Lung (tissue), 12 donors: ENCODE results near the gene C11orf86. TPM values are rescaled to one million over a fixed set of nuclear protein-coding genes. Genes with fewer than 3 reads are reported as not detected.
A peak's percentile ranks its signal among the peaks of the same experiment; 100 is the strongest.

Experiments used
- ATAC-seq: fragments of 200-7000 bp; cut with Tn5 transposase; one replicate; pipeline ENCODE4 v1.9.1; 2020; ENCODE audit warnings: moderate number of reproducible peaks; ENCODE audit not compliant: insufficient read depth, low FRiP score
- DNase-seq, 3 donors: peaks; one replicate each; pipeline ENCODE4 v3.0.0-alpha.2; 2013 to 2017
- H3K27ac ChIP-seq, 2 donors: one replicate each; pipeline ENCODE4 v1.5.1; 2013; ENCODE audit warnings: mild to moderate bottlenecking in 2 of 2, moderate library complexity in 2 of 2, control low read depth in 1 of 2, inconsistent platforms in 1 of 2, low read depth in 1 of 2, low read length in 1 of 2
- H3K27me3 ChIP-seq, 3 donors: one replicate each; pipeline ENCODE4 v1.5.1; 2013; ENCODE audit warnings: low read length in 2 of 3; ENCODE audit not compliant: control insufficient read depth in 3 of 3, insufficient read depth in 3 of 3
- H3K36me3 ChIP-seq, 4 donors: one replicate each; pipeline ENCODE4 v1.5.1; 2013; ENCODE audit warnings: low read length in 4 of 4, mild to moderate bottlenecking in 1 of 4, moderate library complexity in 1 of 4; ENCODE audit not compliant: control insufficient read depth in 4 of 4, insufficient read depth in 4 of 4
- H3K4me1 ChIP-seq, 5 donors: one replicate each; pipeline ENCODE4 v1.5.1; 2013; ENCODE audit warnings: low read length in 5 of 5, mild to moderate bottlenecking in 2 of 5, moderate library complexity in 1 of 5; ENCODE audit not compliant: control insufficient read depth in 5 of 5, insufficient read depth in 5 of 5
- H3K4me3 ChIP-seq: one replicate; pipeline ENCODE4 v1.5.1; 2013; ENCODE audit warnings: mild to moderate bottlenecking, control low read depth, moderate library complexity
- H3K9ac ChIP-seq, 2 donors: one replicate each; pipeline ENCODE4 v1.5.1; 2013; ENCODE audit warnings: low read length in 2 of 2, control low read depth in 1 of 2; ENCODE audit not compliant: insufficient read depth in 1 of 2
- H3K9me3 ChIP-seq, 4 donors: one replicate each; pipeline ENCODE4 v1.5.1; 2013; ENCODE audit warnings: low read length in 3 of 4, mild to moderate bottlenecking in 1 of 4, moderate library complexity in 1 of 4; ENCODE audit not compliant: control insufficient read depth in 4 of 4, insufficient read depth in 3 of 4
- WGBS, 2 donors: extraction: QIAGEN DNeasy Blood & Tissue Kit; methylation state at CpG; one replicate each; pipeline ENCODE4 v1.1.7; 2013; 5-methylcytosine and 5-hydroxymethylcytosine counted together
- polyA plus RNA-seq, 2 donors: library from polyadenylated mRNA; stranded (reverse); fragments of 200-250 nt; gene quantifications; one replicate each; pipeline ENCODE4 v1.2.1, GENCODE V29; 2013
- total RNA-seq, 2 donors: library from RNA; depleted of rRNA in 1 of 2; stranded (reverse); fragments of >200 nt in 1 of 2; gene quantifications; one replicate each; pipeline ENCODE4 v1.2.1, GENCODE V29; 2014 to 2021
- TF ChIP-seq, protein P1 (sequence below): IDR thresholded peaks from 2 replicates; pipeline ENCODE4 v1.5.1; 2012; ENCODE audit warnings: mild to moderate bottlenecking; ENCODE audit errors: control extremely low read depth, extremely low read depth
- donor health status: control.
- donor health status: control.
- donor health status: Bipolar disorder and iron deficiency.
- donor health status: healthy.
- donor health status: DM: yes; HTN: yes; CAD: no.

C11orf86 gene
- total and polyA plus RNA-seq, 4 donors, result not detected

DNA sequence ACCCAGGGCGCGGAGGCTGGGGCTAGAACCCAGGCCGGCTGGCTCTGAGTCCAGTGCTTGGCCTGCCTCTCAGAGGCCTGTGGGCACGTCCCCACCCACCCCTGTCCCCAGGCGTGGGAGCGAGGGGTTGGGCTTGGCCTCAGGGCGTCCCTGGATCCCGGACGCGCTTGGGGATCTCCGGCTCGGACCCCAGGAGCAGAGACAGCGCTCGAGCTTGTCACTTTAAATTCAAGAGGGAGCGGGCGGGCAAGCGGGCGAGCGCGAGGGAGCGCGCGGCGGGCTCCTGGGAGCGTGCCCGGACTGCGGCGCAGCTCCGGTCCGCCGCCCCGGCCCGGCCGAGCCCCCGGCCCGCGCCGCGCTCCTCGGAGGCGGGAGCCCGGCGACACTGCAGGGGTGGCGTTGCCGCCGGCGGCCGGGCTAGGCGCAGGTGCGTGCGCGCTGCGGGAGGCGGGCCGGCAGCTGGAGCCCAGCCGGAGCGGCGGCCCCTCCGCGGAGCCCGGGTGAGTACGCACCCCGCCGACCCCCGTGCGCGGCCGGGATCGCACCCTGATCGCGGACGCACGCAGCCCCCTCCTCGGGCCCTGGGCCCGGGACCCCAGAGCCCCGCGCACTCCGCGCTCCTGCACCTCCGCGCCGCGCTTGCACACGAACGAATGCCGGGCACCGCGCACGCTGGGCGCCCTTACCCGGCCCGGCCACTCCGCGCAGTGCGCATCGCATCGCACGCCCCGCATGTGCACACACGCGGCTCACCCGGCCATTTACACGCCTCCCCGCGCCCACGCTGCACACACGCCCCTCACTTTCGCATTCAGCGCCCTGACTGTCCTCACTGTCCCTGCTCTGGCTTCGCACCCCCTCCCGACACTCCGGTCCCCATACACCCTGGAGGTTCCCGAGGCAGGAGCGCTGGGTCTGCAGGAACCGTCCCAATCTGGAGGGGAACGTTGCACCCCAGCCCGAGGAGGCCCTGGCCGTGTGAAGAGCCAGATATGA lies 48.2 kb downstream of the C11orf86 start, which contains the start of gene SYT12:
Gene SYT12 (plus strand): TSS at position 174 of the 996 bp plus-strand sequence. CDS start 7,011 bp downstream, outside the sequence.
- peak; percentile 28 for ATAC-seq
- WGBS, 2 donors, result 2 to 3% methylated on average over 77 to 118 of the region's 118 CpGs
- H3K9ac ChIP-seq, result no peak within 1 kb of the TSS

DNA sequence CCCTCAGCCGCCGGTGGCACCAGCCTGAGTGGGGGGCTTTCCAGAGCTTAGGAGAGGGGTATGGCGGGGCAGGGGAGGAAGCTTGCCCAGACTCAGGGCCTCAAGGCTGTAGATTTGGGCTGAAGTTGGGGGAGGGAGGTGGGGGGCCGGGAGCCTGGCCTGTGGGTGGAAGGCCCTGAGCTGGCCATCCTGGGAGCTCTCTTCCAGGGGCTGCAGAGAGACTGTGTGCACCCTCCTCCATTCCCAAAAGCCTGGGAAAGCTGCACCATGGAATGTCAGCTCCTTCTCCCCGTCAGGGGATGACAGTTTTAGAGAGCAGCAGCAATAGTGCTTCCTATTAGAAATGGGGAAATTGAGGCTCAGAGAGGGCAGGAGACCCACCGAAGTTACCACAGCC lies 48.9 kb downstream of the C11orf86 start:
- peaks cover 0 to 13% (median 5%) of the 10 kb centered on the region in 5 donors for H3K4me1 ChIP-seq
- no peak overlapping the region for H3K27ac ChIP-seq
- H3K27me3 ChIP-seq, result peaks cover 3 to 30% (median 14%) of the 10 kb centered on the region in 3 donors
- 35% methylated on average over 6 of the region's 6 CpGs for WGBS, 2 donors
- ATAC-seq (no peak), DNase-seq (no peak)
- TF ChIP-seq, protein P1, sequence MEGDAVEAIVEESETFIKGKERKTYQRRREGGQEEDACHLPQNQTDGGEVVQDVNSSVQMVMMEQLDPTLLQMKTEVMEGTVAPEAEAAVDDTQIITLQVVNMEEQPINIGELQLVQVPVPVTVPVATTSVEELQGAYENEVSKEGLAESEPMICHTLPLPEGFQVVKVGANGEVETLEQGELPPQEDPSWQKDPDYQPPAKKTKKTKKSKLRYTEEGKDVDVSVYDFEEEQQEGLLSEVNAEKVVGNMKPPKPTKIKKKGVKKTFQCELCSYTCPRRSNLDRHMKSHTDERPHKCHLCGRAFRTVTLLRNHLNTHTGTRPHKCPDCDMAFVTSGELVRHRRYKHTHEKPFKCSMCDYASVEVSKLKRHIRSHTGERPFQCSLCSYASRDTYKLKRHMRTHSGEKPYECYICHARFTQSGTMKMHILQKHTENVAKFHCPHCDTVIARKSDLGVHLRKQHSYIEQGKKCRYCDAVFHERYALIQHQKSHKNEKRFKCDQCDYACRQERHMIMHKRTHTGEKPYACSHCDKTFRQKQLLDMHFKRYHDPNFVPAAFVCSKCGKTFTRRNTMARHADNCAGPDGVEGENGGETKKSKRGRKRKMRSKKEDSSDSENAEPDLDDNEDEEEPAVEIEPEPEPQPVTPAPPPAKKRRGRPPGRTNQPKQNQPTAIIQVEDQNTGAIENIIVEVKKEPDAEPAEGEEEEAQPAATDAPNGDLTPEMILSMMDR, result no peak
- H3K36me3 ChIP-seq, result no peaks in the 10 kb centered on the region
- H3K9me3 ChIP-seq, result peaks cover 0 to 3% (median 0%) of the 10 kb centered on the region in 4 donors
- no peak overlapping the region for H3K9ac ChIP-seq
- H3K4me3 ChIP-seq, result no peak overlapping the region

More for the DNA sequence above, 48.2 kb downstream of the C11orf86 start, which contains the start of gene SYT12:
- Histone ChIP-seq H3K4me1 (peaks cover 0 to 13% (median 5%) of the 10 kb centered on the region in 5 donors), H3K9me3 (peaks cover 0 to 3% (median 0%) of the 10 kb centered on the region in 4 donors), H3K36me3 (no peaks in the 10 kb centered on the region), H3K27ac (no peak within 1 kb of the TSS), H3K27me3 (peaks cover 3 to 30% (median 14%) of the 10 kb centered on the region in 3 donors), H3K4me3 (no peak within 1 kb of the TSS)
- peak in 1 of 3 donors; percentile 25 for DNase-seq
- TF ChIP-seq, protein P1, result no peak

DNA sequence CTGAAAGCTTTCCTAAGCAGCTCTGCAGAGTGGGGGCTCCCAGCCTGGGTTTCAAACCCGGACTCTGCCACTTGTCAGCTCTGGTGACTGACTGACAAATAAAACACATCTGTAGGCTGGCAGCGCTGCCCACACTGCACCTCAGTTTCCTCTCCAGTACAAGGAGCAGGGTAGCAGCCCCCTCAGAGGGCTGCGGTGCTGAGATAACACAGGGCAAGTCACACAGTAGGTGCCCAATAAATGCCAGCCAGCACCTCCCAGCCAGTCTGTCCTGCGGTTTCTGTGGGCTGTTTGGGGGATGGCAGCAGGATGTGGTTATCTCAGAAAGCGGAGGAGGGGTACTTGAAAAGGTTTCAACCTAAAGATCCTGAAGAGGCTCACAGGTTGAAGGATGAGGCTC lies 49.3 kb downstream of the C11orf86 start:
- 29 to 56% methylated on average over 5 of the region's 5 CpGs for WGBS, 2 donors
- Histone ChIP-seq H3K4me3 (no peak overlapping the region), H3K9me3 (peaks cover 0 to 3% (median 0%) of the 10 kb centered on the region in 4 donors), H3K27me3 (peaks cover 3 to 30% (median 14%) of the 10 kb centered on the region in 3 donors), H3K9ac (no peak overlapping the region), H3K27ac (no peak overlapping the region), H3K4me1 (peaks cover 0 to 13% (median 5%) of the 10 kb centered on the region in 5 donors), H3K36me3 (no peaks in the 10 kb centered on the region)
- ATAC-seq, result no peak
- TF ChIP-seq, protein P1, result no peak
- DNase-seq, result no peak
